NCI-H2081 treated with DMSO at 0.1 percent for 48 hours (cell line): Measurements from ENCODE around the gene ERP27.

Experiments used
- DNase-seq: peaks from one replicate; lab custom pipeline; 2025; lab: John Stamatoyannopoulos, UW

Gene ERP27

GRCh38 chr12:14902465-14902864 is 35.9 kb downstream of the ERP27 start:
- no peak for DNase-seq

- DNase-seq, result no peak
These were observed 37.1 kb downstream of the ERP27 start for GRCh38 chr12:14901228-14901562.

GRCh38 chr12:14900521-14901227 is 37.7 kb downstream of the ERP27 start:
- no peak for DNase-seq

GRCh38 chr12:14896521-14897169 is 41.7 kb downstream of the ERP27 start:
- DNase-seq, result no peak

GRCh38 chr12:14893506-14894250 is 44.7 kb downstream of the ERP27 start:
- no peak for DNase-seq

- no peak for DNase-seq
These were observed 45.4 kb downstream of the ERP27 start for GRCh38 chr12:14892726-14893505.

- no peak for DNase-seq
These were observed 47.6 kb downstream of the ERP27 start for GRCh38 chr12:14890701-14891100.

GRCh38 chr12:14886271-14886670 is 52.1 kb downstream of the ERP27 start:
- no peak for DNase-seq

GRCh38 chr12:14885718-14886221 is 52.6 kb downstream of the ERP27 start, which contains the start of gene MGP:
MGP (minus strand) TSS chr12:14885854; CDS start chr12:14885791, 63 bp downstream.
- DNase-seq, result no peak

GRCh38 chr12:14884458-14884878 is 53.9 kb downstream of the ERP27 start:
- DNase-seq, result no peak

GRCh38 chr12:14883686-14884085 is 54.7 kb downstream of the ERP27 start:
- no peak for DNase-seq

- no peak for DNase-seq
These were observed 57.4 kb downstream of the ERP27 start for GRCh38 chr12:14880890-14881453.

- no peak for DNase-seq
These were observed 59.0 kb downstream of the ERP27 start for GRCh38 chr12:14879222-14879933.

GRCh38 chr12:14878488-14878887 is 59.8 kb downstream of the ERP27 start:
- DNase-seq, result no peak

GRCh38 chr12:14876833-14877232 is 61.5 kb downstream of the ERP27 start:
- DNase-seq, result no peak

- DNase-seq, result no peak
These were observed 63.5 kb downstream of the ERP27 start for GRCh38 chr12:14874882-14875281.

GRCh38 chr12:14873440-14874185 is 64.7 kb downstream of the ERP27 start:
- DNase-seq, result no peak

- no peak for DNase-seq
These were observed 66.5 kb downstream of the ERP27 start for GRCh38 chr12:14871886-14872285.

GRCh38 chr12:14871247-14871646 is 67.1 kb downstream of the ERP27 start:
- no peak for DNase-seq

GRCh38 chr12:14868916-14869506 is 69.3 kb downstream of the ERP27 start:
- DNase-seq, result no peak
